Smooth muscle cell (in vitro differentiated cells): ENCODE results near the gene WDFY3. TPM values are rescaled to one million over a fixed set of nuclear protein-coding genes. Genes with fewer than 3 reads are reported as not detected.

ENCODE experiments used
- DNase-seq: peaks from one replicate; lab custom pipeline; 2025; ENCODE audit not compliant: unreplicated experiment; lab: John Stamatoyannopoulos, UW
- H2AFZ ChIP-seq: fragments of 200-600 bp; sonication (generic); 2 replicates; pipeline ENCODE4 v1.6.0; 2016; ENCODE audit warnings: antibody characterized with exemption, low read depth, mild to moderate bottlenecking
- H3F3A ChIP-seq: fragments of 200-600 bp; sonication (generic); 2 replicates; pipeline ENCODE4 v1.6.0; 2017; ENCODE audit warnings: antibody characterized with exemption, low read depth
- H3K27ac ChIP-seq: fragments of 200-600 bp; sonication (generic); 2 replicates; pipeline ENCODE4 v1.5.1; 2016; ENCODE audit warnings: low read depth, mild to moderate bottlenecking
- H3K27me3 ChIP-seq: fragments of 200-600 bp; sonication (generic); 2 replicates; pipeline ENCODE4 v1.6.1; 2016; ENCODE audit warnings: low read depth, mild to moderate bottlenecking
- H3K36me3 ChIP-seq: fragments of 200-600 bp; sonication (generic); 2 replicates; pipeline ENCODE4 v1.5.1; 2016; ENCODE audit warnings: low read depth
- H3K4me1 ChIP-seq: fragments of 200-600 bp; sonication (generic); 2 replicates; pipeline ENCODE4 v1.5.1; 2016; ENCODE audit warnings: low read depth
- H3K4me2 ChIP-seq: fragments of 200-600 bp; sonication (generic); 2 replicates; pipeline ENCODE4 v1.6.0; 2016; ENCODE audit warnings: mild to moderate bottlenecking
- H3K4me3 ChIP-seq: fragments of 200-600 bp; sonication (generic); 2 replicates; pipeline ENCODE4 v1.5.1; 2016; ENCODE audit warnings: mild to moderate bottlenecking
- H3K79me2 ChIP-seq: fragments of 200-600 bp; sonication (generic); 2 replicates; pipeline ENCODE4 v1.6.0; 2016; ENCODE audit warnings: low read depth, mild to moderate bottlenecking
- H3K9ac ChIP-seq: fragments of 200-600 bp; sonication (generic); 2 replicates; pipeline ENCODE4 v1.6.0; 2016; ENCODE audit warnings: low read depth
- H3K9me3 ChIP-seq: fragments of 200-600 bp; sonication (generic); replicated peaks from 2 replicates; pipeline ENCODE4 v1.5.1; 2016; ENCODE audit warnings: low read depth
- H4K20me1 ChIP-seq: fragments of 200-600 bp; sonication (generic); 2 replicates; pipeline ENCODE4 v1.6.0; 2016; ENCODE audit warnings: low read depth
- WGBS: methylation state at CpG from one replicate; pipeline ENCODE4 v1.1.7; 2016; ENCODE audit warnings: low lambda C conversion rate; 5-methylcytosine and 5-hydroxymethylcytosine counted together
- polyA plus RNA-seq: library from polyadenylated mRNA; unstranded; fragments of >200 nt; fragmentation: Nextera tagmentation; extraction: Ambion mirVana; gene quantifications from 2 replicates; pipeline ENCODE4 v1.2.1, GENCODE V29; 2016
- total RNA-seq: library from RNA; depleted of rRNA; stranded (reverse); fragments of >200 nt; gene quantifications from 2 replicates; pipeline ENCODE4 v1.2.3, GENCODE V29; 2014
- TF ChIP-seq, protein P1 (sequence below): fragments of 200-600 bp; sonication (generic); IDR thresholded peaks from 2 replicates; pipeline ENCODE4 v1.5.1; 2017; ENCODE audit warnings: borderline replicate concordance, mild to moderate bottlenecking, antibody characterized with exemption; ENCODE audit not compliant: insufficient read depth, poor library complexity, severe bottlenecking

WDFY3 gene
- total and polyA plus RNA-seq, 2 experiments from 2014 or later: 4.0 to 63.9 TPM

DNA sequence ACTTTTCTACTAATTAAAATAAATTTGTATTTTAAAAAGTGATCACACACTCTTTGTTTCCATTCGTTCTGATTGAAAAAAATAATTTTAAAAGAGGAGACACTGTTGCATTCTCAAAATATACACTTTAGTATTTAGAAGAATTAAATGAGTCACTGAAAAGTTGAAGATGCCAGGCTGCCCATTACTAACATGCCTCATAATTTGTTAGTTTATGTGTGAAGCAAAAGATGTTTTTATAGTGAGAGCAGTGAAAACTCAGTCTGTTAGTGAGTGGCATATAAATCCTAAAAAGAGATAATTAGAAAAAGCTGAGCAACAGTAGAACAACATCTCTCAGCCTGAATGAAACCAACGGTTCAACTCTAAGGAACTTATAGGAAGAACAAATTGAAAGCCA is 240.1 kb downstream of the WDFY3 start:
- no peak overlapping the region for H2AFZ ChIP-seq
- 95% methylated on average over 2 of the region's 2 CpGs for WGBS
- H3F3A ChIP-seq: no peaks in the 10 kb centered on the region
- H3K79me2 ChIP-seq: no peaks in the 10 kb centered on the region
- peaks cover 14% of the 10 kb centered on the region for H3K36me3 ChIP-seq
- no peak overlapping the region for H3K27ac ChIP-seq
- H4K20me1 ChIP-seq: no peaks in the 10 kb centered on the region
- no peak overlapping the region for H3K9ac ChIP-seq
- H3K4me2 ChIP-seq: no peak overlapping the region
- no peaks in the 10 kb centered on the region for H3K27me3 ChIP-seq
- H3K9me3 ChIP-seq: no peaks in the 10 kb centered on the region
- no peak for DNase-seq
- H3K4me1 ChIP-seq: no peaks in the 10 kb centered on the region
- TF ChIP-seq, protein P1, sequence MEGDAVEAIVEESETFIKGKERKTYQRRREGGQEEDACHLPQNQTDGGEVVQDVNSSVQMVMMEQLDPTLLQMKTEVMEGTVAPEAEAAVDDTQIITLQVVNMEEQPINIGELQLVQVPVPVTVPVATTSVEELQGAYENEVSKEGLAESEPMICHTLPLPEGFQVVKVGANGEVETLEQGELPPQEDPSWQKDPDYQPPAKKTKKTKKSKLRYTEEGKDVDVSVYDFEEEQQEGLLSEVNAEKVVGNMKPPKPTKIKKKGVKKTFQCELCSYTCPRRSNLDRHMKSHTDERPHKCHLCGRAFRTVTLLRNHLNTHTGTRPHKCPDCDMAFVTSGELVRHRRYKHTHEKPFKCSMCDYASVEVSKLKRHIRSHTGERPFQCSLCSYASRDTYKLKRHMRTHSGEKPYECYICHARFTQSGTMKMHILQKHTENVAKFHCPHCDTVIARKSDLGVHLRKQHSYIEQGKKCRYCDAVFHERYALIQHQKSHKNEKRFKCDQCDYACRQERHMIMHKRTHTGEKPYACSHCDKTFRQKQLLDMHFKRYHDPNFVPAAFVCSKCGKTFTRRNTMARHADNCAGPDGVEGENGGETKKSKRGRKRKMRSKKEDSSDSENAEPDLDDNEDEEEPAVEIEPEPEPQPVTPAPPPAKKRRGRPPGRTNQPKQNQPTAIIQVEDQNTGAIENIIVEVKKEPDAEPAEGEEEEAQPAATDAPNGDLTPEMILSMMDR: no peak
- no peak overlapping the region for H3K4me3 ChIP-seq

DNA sequence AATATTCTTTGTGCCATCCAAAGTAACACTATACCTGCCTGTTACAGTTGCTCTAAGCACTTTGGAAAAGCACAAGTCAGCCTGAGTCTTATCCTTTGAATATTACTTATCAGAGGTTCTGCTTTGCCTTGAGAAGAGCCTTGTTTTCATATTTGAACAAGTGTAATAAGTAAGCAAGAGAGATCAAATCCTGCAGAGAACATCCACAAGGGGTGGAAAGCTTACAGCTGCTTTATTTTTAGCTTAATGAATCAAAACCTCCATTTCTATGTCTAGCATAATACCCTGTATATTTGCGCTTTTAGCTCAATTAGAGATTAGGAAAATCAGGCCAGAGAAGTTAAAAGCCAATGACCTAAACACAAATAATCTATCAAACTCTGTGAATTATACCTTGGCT is 243.8 kb downstream of the WDFY3 start:
- 100% methylated on average over 1 of the region's 1 CpG for WGBS
- TF ChIP-seq, protein P1: no peak
- Histone ChIP-seq H4K20me1 (no peaks in the 10 kb centered on the region), H3F3A (no peaks in the 10 kb centered on the region), H3K4me1 (no peaks in the 10 kb centered on the region), H3K4me2 (no peak overlapping the region), H3K79me2 (no peaks in the 10 kb centered on the region), H3K36me3 (peaks cover 20% of the 10 kb centered on the region), H3K4me3 (no peak overlapping the region), H3K9me3 (no peaks in the 10 kb centered on the region), H2AFZ (no peak overlapping the region), H3K27ac (no peak overlapping the region), H3K27me3 (no peaks in the 10 kb centered on the region), H3K9ac (no peak overlapping the region)
- DNase-seq: no peak

DNA sequence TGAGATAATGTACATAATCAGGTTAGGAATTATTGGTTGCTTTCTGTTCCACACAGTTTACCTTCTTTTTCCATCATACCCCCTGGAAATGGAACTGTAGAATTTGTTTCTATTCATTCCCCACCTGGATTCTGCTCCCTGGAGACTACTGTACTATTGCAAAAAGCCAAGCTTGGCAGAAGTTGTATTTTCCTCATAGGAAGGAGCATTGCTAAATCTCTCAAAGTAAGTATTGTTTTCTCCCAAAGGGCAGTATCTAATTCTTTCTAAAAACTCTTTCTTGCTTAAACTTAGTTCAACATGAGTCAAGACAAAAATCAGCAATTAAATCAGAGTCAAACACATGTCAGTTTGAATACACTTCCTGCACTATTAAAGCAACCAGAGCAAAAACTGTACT is 247.4 kb downstream of the WDFY3 start:
- DNase-seq: no peak
- peaks cover 16% of the 10 kb centered on the region for H3K36me3 ChIP-seq

DNA sequence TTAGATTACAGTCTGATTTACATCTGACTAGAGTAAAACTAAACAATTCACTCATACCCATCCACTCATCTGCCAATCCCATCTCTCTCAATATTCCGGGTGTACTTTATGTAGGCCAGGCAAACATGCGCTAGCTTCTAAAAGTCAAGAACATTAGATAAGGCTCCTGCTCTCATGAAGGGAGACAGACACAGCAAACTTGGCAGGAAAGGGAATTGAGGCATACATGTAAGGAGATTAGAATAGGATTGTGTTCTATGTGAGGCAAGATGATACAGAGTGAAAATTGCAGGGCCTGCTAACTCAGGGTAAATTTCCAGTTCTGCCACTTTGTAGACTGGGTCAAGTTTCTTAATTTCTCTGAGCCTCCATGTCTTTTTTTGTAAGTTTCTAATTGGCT is 247.8 kb downstream of the WDFY3 start:
- H3K9ac ChIP-seq: no peak overlapping the region
- H3K79me2 ChIP-seq: no peaks in the 10 kb centered on the region
- H4K20me1 ChIP-seq: no peaks in the 10 kb centered on the region
- H3K4me1 ChIP-seq: no peaks in the 10 kb centered on the region
- no peaks in the 10 kb centered on the region for H3K27me3 ChIP-seq
- H3K4me3 ChIP-seq: no peak overlapping the region
- no peaks in the 10 kb centered on the region for H3K9me3 ChIP-seq
- no peak overlapping the region for H2AFZ ChIP-seq
- no peak overlapping the region for H3K4me2 ChIP-seq
- 96% methylated on average over 2 of the region's 2 CpGs for WGBS
- TF ChIP-seq, protein P1: no peak
- H3F3A ChIP-seq: no peaks in the 10 kb centered on the region
- DNase-seq: no peak
- no peak overlapping the region for H3K27ac ChIP-seq
- peaks cover 12% of the 10 kb centered on the region for H3K36me3 ChIP-seq

More for the DNA sequence above, 247.4 kb downstream of the WDFY3 start:
- Histone ChIP-seq H4K20me1 (no peaks in the 10 kb centered on the region), H3K79me2 (no peaks in the 10 kb centered on the region), H3K4me1 (no peaks in the 10 kb centered on the region), H3F3A (no peaks in the 10 kb centered on the region), H2AFZ (no peak overlapping the region), H3K27me3 (no peaks in the 10 kb centered on the region), H3K4me2 (no peak overlapping the region), H3K9me3 (no peaks in the 10 kb centered on the region), H3K9ac (no peak overlapping the region), H3K4me3 (no peak overlapping the region), H3K27ac (no peak overlapping the region)
- TF ChIP-seq, protein P1: no peak
